Measurements from ENCODE around the gene ZNF621.

- TF ChIP-seq CTCF (IDR thresholded peaks at IDR 0.05) (peak in 5 of 7 experiments; percentile 73 to 90 (median 84)), POLR2A (IDR thresholded peaks at IDR 0.05) (no peak)
Measured at GRCh38 chr3:40580494-40581091, 55.8 kb downstream of the ZNF621 start.
